ENCODE measurements around the gene PSD4.

The PSD4 gene

GRCh38 chr2:113240915-113241911 lies 67.4 kb downstream of the PSD4 start:
- H3K4me3 ChIP-seq (ENCODE audit: low read depth, low read length) = no peak overlapping the region
- peak; percentile 95 for DNase-seq (ENCODE audit: low read depth)
- TF ChIP-seq CTCF (conservative IDR thresholded peaks at IDR 0.05; ENCODE audit: low read depth, low read length) = no peak

GRCh38 chr2:113242327-113242726 lies 68.6 kb downstream of the PSD4 start:
- H3K4me3 ChIP-seq (ENCODE audit: low read depth, low read length) = no peak overlapping the region
- no peak for TF ChIP-seq CTCF (conservative IDR thresholded peaks at IDR 0.05; ENCODE audit: low read depth, low read length)
- DNase-seq (ENCODE audit: low read depth) = no peak

- no peak for TF ChIP-seq CTCF (conservative IDR thresholded peaks at IDR 0.05; ENCODE audit: low read depth, low read length)
- DNase-seq (ENCODE audit: low read depth) = no peak
- H3K4me3 ChIP-seq (ENCODE audit: low read depth, low read length) = no peak overlapping the region
These were observed 71.5 kb downstream of the PSD4 start for GRCh38 chr2:113245276-113245711.

- DNase-seq (ENCODE audit: low read depth) = no peak
- H3K4me3 ChIP-seq (ENCODE audit: low read depth, low read length) = no peak overlapping the region
- no peak for TF ChIP-seq CTCF (conservative IDR thresholded peaks at IDR 0.05; ENCODE audit: low read depth, low read length)
These were observed 72.8 kb downstream of the PSD4 start for GRCh38 chr2:113246606-113247005.

- H3K4me3 ChIP-seq (ENCODE audit: low read depth, low read length) = no peak overlapping the region
- TF ChIP-seq CTCF (conservative IDR thresholded peaks at IDR 0.05; ENCODE audit: low read depth, low read length) = peak; percentile 97
- peak; percentile 87 for DNase-seq (ENCODE audit: low read depth)
These were observed 75.4 kb downstream of the PSD4 start for GRCh38 chr2:113248997-113249770.

GRCh38 chr2:113251118-113251517 lies 77.3 kb downstream of the PSD4 start:
- no peak overlapping the region for H3K4me3 ChIP-seq (ENCODE audit: low read depth, low read length)
- TF ChIP-seq CTCF (conservative IDR thresholded peaks at IDR 0.05; ENCODE audit: low read depth, low read length) = no peak
- no peak for DNase-seq (ENCODE audit: low read depth)

Measured in choroid plexus epithelial cell (primary cell).